Activated CD8-positive, alpha-beta memory T cell treated with anti-CD3 and anti-CD28 coated beads for 1 hour (primary cell): ENCODE measurements around the gene SV2C.

Experiments used
- DNase-seq, 2 donors: peaks; one replicate each; pipeline ENCODE4 v3.0.0-alpha.2; 2020; ENCODE audit warnings: low read depth in 1 of 2; ENCODE audit errors: extremely low read depth in 1 of 2

The SV2C gene

GRCh38 chr5:76402251-76402885 is 319.2 kb downstream of the SV2C start:
- peak; percentile 50 to 58 for DNase-seq

GRCh38 chr5:76402886-76403765 is 319.9 kb downstream of the SV2C start, which contains the start of gene IQGAP2:
Gene IQGAP2, plus strand, starts transcription at chr5:76403285. Its CDS starts 261 bp downstream, at chr5:76403546.
- peak; percentile 65 to 71 for DNase-seq
